Uterus (tissue), 2 donors: Measurements from ENCODE around the gene ZC4H2.

Experiments used
- CTCF ChIP-seq, 4 experiments: fragments of 200-600 bp in 2 of 4; fragments of 450-650 bp in 2 of 4; sonication (generic) in 2 of 4; IDR thresholded peaks; one replicate each; pipeline ENCODE4 v1.5.1; 2016 to 2019; ENCODE audit warnings: antibody characterized with exemption in 4 of 4, mild to moderate bottlenecking in 2 of 4, moderate library complexity in 1 of 4
- POLR2A ChIP-seq, 2 donors: fragments of 450-650 bp; IDR thresholded peaks; one replicate each; pipeline ENCODE4 v1.6.1; 2016; ENCODE audit warnings: antibody characterized with exemption in 2 of 2, mild to moderate bottlenecking in 1 of 2, moderate library complexity in 1 of 2

DNA sequence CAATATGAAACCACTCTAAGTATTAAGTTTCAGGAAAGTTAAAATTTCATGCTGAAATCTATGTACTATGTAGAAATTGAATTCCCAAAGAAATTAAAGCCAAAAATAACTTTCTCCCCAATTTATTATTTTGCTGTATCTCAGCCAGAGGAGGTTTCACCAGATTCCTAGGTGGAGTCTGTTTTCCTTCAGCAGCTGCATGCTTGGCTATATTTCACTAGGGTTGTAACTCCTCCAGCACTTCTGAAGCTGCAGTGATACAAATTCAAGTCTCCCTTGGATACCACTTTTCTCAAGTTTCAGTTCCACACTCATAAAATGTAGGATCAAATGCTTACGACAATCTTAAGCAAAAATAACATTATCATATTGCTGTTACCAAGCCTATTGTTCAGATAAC, 41.2 kb upstream of the ZC4H2 start:
- no peak for TF ChIP-seq CTCF (IDR thresholded peaks at IDR 0.05)
- TF ChIP-seq POLR2A (IDR thresholded peaks at IDR 0.05): no peak
